PFSK-1 (cell line): ENCODE data around the gene VPS52.

ENCODE experiments used
- POLR2AphosphoS5 ChIP-seq: IDR thresholded peaks from 2 replicates; pipeline ENCODE4 v1.6.1; 2012; ENCODE audit warnings: low read depth, mild to moderate bottlenecking, control low read depth, low read length, moderate library complexity
- SIN3A ChIP-seq: IDR thresholded peaks from 2 replicates; pipeline ENCODE4 v1.6.1; 2012; ENCODE audit warnings: mild to moderate bottlenecking, low read length, moderate library complexity, borderline replicate concordance; ENCODE audit not compliant: insufficient read depth
- TAF1 ChIP-seq: IDR thresholded peaks from 2 replicates; pipeline ENCODE4 v1.6.1; 2012; ENCODE audit warnings: low read length, control low read depth, borderline replicate concordance; ENCODE audit not compliant: insufficient read depth
- TF ChIP-seq, protein P1 (sequence below), 2 experiments: IDR thresholded peaks; 2 replicates each; pipeline versions ENCODE4 v1.6.1 to v1.8.0; 2011 to 2012; ENCODE audit warnings: low read depth in 2 of 2, low read length in 2 of 2, control low read depth in 1 of 2, inconsistent platforms in 1 of 2, mild to moderate bottlenecking in 1 of 2, moderate library complexity in 1 of 2; ENCODE audit not compliant: insufficient read depth in 1 of 2

- TF ChIP-seq, protein P1, sequence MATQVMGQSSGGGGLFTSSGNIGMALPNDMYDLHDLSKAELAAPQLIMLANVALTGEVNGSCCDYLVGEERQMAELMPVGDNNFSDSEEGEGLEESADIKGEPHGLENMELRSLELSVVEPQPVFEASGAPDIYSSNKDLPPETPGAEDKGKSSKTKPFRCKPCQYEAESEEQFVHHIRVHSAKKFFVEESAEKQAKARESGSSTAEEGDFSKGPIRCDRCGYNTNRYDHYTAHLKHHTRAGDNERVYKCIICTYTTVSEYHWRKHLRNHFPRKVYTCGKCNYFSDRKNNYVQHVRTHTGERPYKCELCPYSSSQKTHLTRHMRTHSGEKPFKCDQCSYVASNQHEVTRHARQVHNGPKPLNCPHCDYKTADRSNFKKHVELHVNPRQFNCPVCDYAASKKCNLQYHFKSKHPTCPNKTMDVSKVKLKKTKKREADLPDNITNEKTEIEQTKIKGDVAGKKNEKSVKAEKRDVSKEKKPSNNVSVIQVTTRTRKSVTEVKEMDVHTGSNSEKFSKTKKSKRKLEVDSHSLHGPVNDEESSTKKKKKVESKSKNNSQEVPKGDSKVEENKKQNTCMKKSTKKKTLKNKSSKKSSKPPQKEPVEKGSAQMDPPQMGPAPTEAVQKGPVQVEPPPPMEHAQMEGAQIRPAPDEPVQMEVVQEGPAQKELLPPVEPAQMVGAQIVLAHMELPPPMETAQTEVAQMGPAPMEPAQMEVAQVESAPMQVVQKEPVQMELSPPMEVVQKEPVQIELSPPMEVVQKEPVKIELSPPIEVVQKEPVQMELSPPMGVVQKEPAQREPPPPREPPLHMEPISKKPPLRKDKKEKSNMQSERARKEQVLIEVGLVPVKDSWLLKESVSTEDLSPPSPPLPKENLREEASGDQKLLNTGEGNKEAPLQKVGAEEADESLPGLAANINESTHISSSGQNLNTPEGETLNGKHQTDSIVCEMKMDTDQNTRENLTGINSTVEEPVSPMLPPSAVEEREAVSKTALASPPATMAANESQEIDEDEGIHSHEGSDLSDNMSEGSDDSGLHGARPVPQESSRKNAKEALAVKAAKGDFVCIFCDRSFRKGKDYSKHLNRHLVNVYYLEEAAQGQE (IDR thresholded peaks at IDR 0.05; ENCODE audit: insufficient read depth in 1 of 2, low read depth in 2 of 2, low read length in 2 of 2) = no peak
- no peak for TF ChIP-seq POLR2AphosphoS5
- TF ChIP-seq TAF1 = no peak
- no peak for TF ChIP-seq SIN3A
Observed at GRCh38 chr6:33304216-33304615, 32.5 kb upstream of the VPS52 start.
